SJSA1 (cell line): ENCODE measurements around the gene TCAP. TPM values are rescaled to one million over a fixed set of nuclear protein-coding genes. Genes with fewer than 3 reads are reported as not detected.

ENCODE experiments used
- DNase-seq, 2 experiments: peaks; one replicate each; pipeline ENCODE4 v3.0.0-alpha.2; 2015 to 2020; ENCODE audit warnings: low spot score in 2 of 2, low read depth in 1 of 2
- H3K27ac ChIP-seq: fragments of 250-450 bp; sonication (Bioruptor Pico); 2 replicates; pipeline ENCODE4 v1.5.1; 2020; ENCODE audit warnings: mild to moderate bottlenecking, moderate library complexity
- H3K27me3 ChIP-seq: fragments of 250-450 bp; sonication (Bioruptor Pico); replicated peaks from 2 replicates; pipeline ENCODE4 v1.5.1; 2020; ENCODE audit warnings: mild to moderate bottlenecking, moderate library complexity
- H3K36me3 ChIP-seq: fragments of 250-450 bp; sonication (Bioruptor Pico); 2 replicates; pipeline ENCODE4 v1.5.1; 2020; ENCODE audit warnings: mild to moderate bottlenecking
- H3K4me1 ChIP-seq: fragments of 250-450 bp; sonication (Bioruptor Pico); replicated peaks from 2 replicates; pipeline ENCODE4 v1.6.1; 2021; ENCODE audit warnings: mild to moderate bottlenecking
- H3K4me3 ChIP-seq: fragments of 250-450 bp; sonication (Bioruptor Pico); 2 replicates; pipeline ENCODE4 v1.5.1; 2020; ENCODE audit warnings: mild to moderate bottlenecking
- H3K9me3 ChIP-seq: fragments of 250-450 bp; sonication (Bioruptor Pico); replicated peaks from 2 replicates; pipeline ENCODE4 v1.5.1; 2020; ENCODE audit warnings: mild to moderate bottlenecking
- total RNA-seq: library from RNA; depleted of rRNA; stranded (reverse); fragments of >200 nt; shearing (Covaris generic); gene quantifications from 2 replicates; pipeline ENCODE4 v1.2.3, GENCODE V29; 2014

The TCAP gene
- total RNA-seq, 1 experiment from 2014 or later = 0.11 TPM

- DNase-seq = no peak
- H3K27ac ChIP-seq = no peak overlapping the region
- peaks cover 4% of the 10 kb centered on the region for H3K36me3 ChIP-seq
- H3K4me3 ChIP-seq = no peak overlapping the region
- peaks cover 17% of the 10 kb centered on the region for H3K4me1 ChIP-seq
- no peaks in the 10 kb centered on the region for H3K9me3 ChIP-seq
- no peaks in the 10 kb centered on the region for H3K27me3 ChIP-seq
Observed at GRCh38 chr17:39648616-39649366, 16.4 kb upstream of the TCAP start.

DNA sequence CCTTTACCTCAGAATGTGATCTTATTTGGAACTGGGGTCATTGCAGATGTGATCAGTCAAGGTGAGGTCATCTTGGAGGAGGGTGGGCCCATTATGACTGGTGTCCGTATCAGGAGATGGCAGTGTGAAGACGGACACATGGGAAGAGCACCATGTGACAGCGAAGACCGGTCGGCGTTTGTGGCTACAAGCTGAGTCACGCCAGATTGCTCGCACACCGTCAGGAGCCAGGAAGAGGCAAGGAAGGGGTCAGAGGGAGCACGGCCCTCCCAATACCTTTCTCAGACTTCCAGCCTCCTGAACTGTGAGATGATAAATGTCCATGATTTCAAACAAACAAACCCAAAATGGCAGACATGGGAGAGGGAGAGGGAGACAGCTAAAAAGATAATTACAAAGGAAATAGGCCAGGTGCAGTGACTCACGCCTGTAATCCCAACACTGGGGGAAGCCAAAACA is 15.0 kb upstream of the TCAP start:
- no peaks in the 10 kb centered on the region for H3K27me3 ChIP-seq
- no peak overlapping the region for H3K27ac ChIP-seq
- no peaks in the 10 kb centered on the region for H3K9me3 ChIP-seq
- H3K4me3 ChIP-seq = no peak overlapping the region
- peaks cover 8% of the 10 kb centered on the region for H3K36me3 ChIP-seq
- H3K4me1 ChIP-seq = peaks cover 17% of the 10 kb centered on the region
- no peak for DNase-seq

DNA sequence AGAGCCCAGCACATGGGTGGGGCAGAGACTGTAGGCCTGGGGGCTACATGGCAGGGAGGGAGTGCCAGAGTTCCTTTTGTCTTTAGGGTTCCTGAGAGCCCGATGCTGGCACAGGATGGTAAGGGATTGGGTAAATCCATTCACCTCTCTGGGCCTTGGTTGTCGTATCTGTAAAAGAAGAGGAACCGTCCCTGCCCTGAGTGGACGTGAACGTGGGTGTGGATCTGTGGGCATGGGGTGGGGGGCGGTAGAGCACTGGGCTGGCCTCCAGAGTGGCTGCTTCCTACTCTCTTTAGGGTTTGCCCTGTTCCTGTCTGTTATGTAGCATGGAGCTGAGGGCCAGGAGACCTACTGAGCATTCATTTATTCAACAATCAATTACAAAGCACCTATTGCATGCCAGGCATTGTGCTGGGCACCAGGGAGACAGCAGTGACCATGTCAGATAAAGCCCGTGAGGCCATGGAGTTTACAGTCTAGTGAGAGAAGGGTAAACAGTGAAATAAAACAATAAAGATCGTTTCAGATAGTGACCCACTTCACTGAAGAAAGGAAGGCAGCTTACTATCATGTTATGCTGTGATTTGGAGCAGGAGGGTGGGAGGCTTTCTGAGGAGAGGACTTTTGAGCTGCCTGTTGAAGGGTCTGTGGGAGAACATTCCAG is 13.1 kb upstream of the TCAP start:
- DNase-seq = no peak
- no peaks in the 10 kb centered on the region for H3K9me3 ChIP-seq
- no peaks in the 10 kb centered on the region for H3K27me3 ChIP-seq
- no peak overlapping the region for H3K27ac ChIP-seq
- peaks cover 17% of the 10 kb centered on the region for H3K4me1 ChIP-seq
- peaks cover 8% of the 10 kb centered on the region for H3K36me3 ChIP-seq
- no peak overlapping the region for H3K4me3 ChIP-seq

- H3K36me3 ChIP-seq = peaks cover 8% of the 10 kb centered on the region
- no peak for DNase-seq
- H3K9me3 ChIP-seq = no peaks in the 10 kb centered on the region
- no peak overlapping the region for H3K27ac ChIP-seq
- H3K4me1 ChIP-seq = peaks cover 17% of the 10 kb centered on the region
- no peak overlapping the region for H3K4me3 ChIP-seq
- H3K27me3 ChIP-seq = no peaks in the 10 kb centered on the region
Observed at GRCh38 chr17:39652587-39653315, 12.4 kb upstream of the TCAP start.

DNA sequence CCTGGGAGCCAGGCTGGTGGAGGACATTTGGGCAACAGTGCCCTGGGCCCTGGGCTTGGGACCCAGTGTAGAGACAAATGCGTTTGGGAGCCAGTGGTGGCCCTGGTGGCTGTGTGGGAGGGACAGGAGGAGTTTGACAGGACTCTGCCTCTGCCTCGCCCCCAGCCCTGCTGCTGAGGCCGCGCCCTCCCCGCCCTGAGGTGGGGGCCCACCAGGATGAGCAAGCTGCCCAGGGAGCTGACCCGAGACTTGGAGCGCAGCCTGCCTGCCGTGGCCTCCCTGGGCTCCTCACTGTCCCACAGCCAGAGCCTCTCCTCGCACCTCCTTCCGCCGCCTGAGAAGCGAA is 11.9 kb upstream of the TCAP start:
- peaks cover 8% of the 10 kb centered on the region for H3K36me3 ChIP-seq
- DNase-seq = no peak

GRCh38 chr17:39653662-39654331 is 11.4 kb upstream of the TCAP start:
- Histone ChIP-seq H3K27me3 (no peaks in the 10 kb centered on the region), H3K4me1 (peaks cover 17% of the 10 kb centered on the region)
- DNase-seq = peak; percentile 29 to 74

More for the DNA sequence above, 11.9 kb upstream of the TCAP start:
- Histone ChIP-seq H3K9me3 (no peaks in the 10 kb centered on the region), H3K4me3 (no peak overlapping the region), H3K27me3 (no peaks in the 10 kb centered on the region), H3K4me1 (peaks cover 17% of the 10 kb centered on the region), H3K27ac (no peak overlapping the region)

DNA sequence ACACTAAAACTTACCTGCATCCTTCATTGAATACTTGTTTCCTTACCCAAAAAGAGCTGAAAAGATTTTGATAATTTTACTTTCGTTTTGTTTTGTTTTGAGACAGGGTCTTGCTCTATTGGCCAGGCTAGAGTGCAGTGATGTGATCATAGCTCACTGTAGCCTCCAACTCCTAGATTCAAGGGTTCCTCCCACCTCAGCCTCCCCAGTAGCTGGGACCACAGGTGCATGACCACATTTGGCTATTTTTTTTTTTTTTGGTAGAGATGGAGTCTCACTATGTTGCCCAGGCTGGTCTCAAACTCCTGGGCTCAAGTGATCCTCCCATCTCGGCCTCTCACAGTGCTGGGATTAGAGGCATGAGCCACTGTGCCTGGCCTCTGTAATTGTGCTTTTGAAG is 10.0 kb upstream of the TCAP start:
- peaks cover 12% of the 10 kb centered on the region for H3K36me3 ChIP-seq

More at GRCh38 chr17:39653662-39654331, 11.4 kb upstream of the TCAP start:
- Histone ChIP-seq H3K4me3 (no peak overlapping the region), H3K9me3 (no peaks in the 10 kb centered on the region), H3K27ac (no peak overlapping the region), H3K36me3 (peaks cover 8% of the 10 kb centered on the region)

GRCh38 chr17:39658346-39658745 is 6.8 kb upstream of the TCAP start:
- Histone ChIP-seq H3K27ac (no peak overlapping the region), H3K9me3 (no peaks in the 10 kb centered on the region), H3K4me1 (peaks cover 2% of the 10 kb centered on the region; the same call in 1 of the 2 replicates), H3K36me3 (peaks cover 26% of the 10 kb centered on the region), H3K4me3 (no peak overlapping the region), H3K27me3 (no peaks in the 10 kb centered on the region)
- no peak for DNase-seq

More for the DNA sequence above, 10.0 kb upstream of the TCAP start:
- Histone ChIP-seq H3K9me3 (no peaks in the 10 kb centered on the region), H3K27ac (no peak overlapping the region), H3K4me3 (no peak overlapping the region), H3K27me3 (no peaks in the 10 kb centered on the region), H3K4me1 (peaks cover 17% of the 10 kb centered on the region)
- DNase-seq = no peak

GRCh38 chr17:39658760-39659159 is 6.4 kb upstream of the TCAP start:
- Histone ChIP-seq H3K27ac (no peak overlapping the region), H3K4me1 (no peaks in the 10 kb centered on the region), H3K27me3 (no peaks in the 10 kb centered on the region), H3K4me3 (no peak overlapping the region), H3K36me3 (peaks cover 22% of the 10 kb centered on the region), H3K9me3 (no peaks in the 10 kb centered on the region)
- no peak for DNase-seq

- H3K4me3 ChIP-seq = no peak overlapping the region
- no peaks in the 10 kb centered on the region for H3K27me3 ChIP-seq
- no peak overlapping the region for H3K27ac ChIP-seq
- H3K36me3 ChIP-seq = peaks cover 17% of the 10 kb centered on the region
- no peaks in the 10 kb centered on the region for H3K9me3 ChIP-seq
- no peak for DNase-seq
- no peaks in the 10 kb centered on the region for H3K4me1 ChIP-seq
Observed at GRCh38 chr17:39659279-39660010, 5.7 kb upstream of the TCAP start.

GRCh38 chr17:39660011-39660360 is 5.2 kb upstream of the TCAP start:
- no peak for DNase-seq
- H3K9me3 ChIP-seq = no peaks in the 10 kb centered on the region
- H3K27me3 ChIP-seq = no peaks in the 10 kb centered on the region
- H3K4me1 ChIP-seq = no peaks in the 10 kb centered on the region
- no peak overlapping the region for H3K27ac ChIP-seq
- H3K4me3 ChIP-seq = no peak overlapping the region
- peaks cover 17% of the 10 kb centered on the region for H3K36me3 ChIP-seq

- peaks cover under 1% of the 10 kb centered on the region; the same call in 1 of the 2 replicates for H3K27me3 ChIP-seq
- H3K4me3 ChIP-seq = no peak overlapping the region
- H3K27ac ChIP-seq = no peak overlapping the region
- no peaks in the 10 kb centered on the region for H3K9me3 ChIP-seq
- peaks cover under 1% of the 10 kb centered on the region; the same call in 1 of the 2 replicates for H3K4me1 ChIP-seq
- peaks cover 17% of the 10 kb centered on the region for H3K36me3 ChIP-seq
- DNase-seq = no peak
Observed at GRCh38 chr17:39660397-39661385, 4.5 kb upstream of the TCAP start.
